ENCODE data around the gene PRND. TPM values are rescaled to one million over a fixed set of nuclear protein-coding genes. Genes with fewer than 3 reads are reported as not detected.

PRND gene
- total and polyA plus RNA-seq, 2 of the 13 experiments (the other 11 are each of a cell fraction or from before 2014, with no cell fraction given) = not detected

DNA sequence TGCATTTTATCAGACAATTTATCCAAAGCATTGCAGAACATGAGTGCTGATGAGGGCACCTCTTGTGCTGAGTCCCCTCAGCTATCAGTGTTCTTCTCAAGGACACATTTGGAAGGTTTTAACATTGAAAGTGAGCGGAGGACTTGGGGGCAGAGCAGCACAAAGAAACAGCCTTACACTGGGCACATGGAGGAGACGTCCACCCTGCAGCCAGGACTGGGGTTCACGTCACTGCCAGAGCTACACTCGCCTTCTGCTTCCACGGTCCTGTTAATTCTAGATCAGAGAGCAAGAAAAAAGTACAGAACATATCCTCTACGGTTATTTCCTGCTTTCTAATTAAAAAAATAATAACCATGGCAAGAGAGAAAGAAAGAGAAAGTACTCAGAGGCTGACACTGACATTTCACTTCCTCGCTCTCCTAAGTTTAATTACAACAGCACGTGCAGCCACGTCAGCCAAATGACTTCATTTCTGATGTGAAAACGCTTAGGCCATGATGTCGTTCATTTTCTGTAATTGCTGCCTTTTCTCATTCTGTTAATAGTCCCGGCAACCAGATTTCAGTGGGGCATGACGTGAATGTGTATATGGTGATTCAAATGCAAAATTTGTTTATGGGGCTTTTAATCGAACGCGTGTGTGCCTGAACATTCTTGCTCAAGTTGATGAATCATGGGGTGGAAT is 5.1 kb downstream of the PRND start:
- Histone ChIP-seq H4K20me1 (ENCODE audit: insufficient read depth, low read length) (no peaks in the 10 kb centered on the region), H3K79me2 (ENCODE audit: insufficient read depth, low read length) (no peaks in the 10 kb centered on the region), H3K27me3 (ENCODE audit: control insufficient read depth in 1 of 2, insufficient read depth in 2 of 2, low read length in 2 of 2) (peaks cover 8 to 37% of the 10 kb centered on the region in 2 experiments; a peak in 3 of 5 replicates), H3K36me3 (replicated peaks in 1 of 2; ENCODE audit: control insufficient read depth in 1 of 2, insufficient read depth in 2 of 2, low read length in 2 of 2) (no peaks in the 10 kb centered on the region), H3K4me3 (replicated peaks in 1 of 3; ENCODE audit: insufficient read depth in 1 of 3, low read depth in 2 of 3, low read length in 3 of 3) (no peak overlapping the region), H3K27ac (ENCODE audit: extremely low read length, insufficient read depth, low read length) (no peak overlapping the region), H3K4me1 (ENCODE audit: insufficient read depth, low read length) (no peaks in the 10 kb centered on the region), H3K9me3 (ENCODE audit: low read length) (no peaks in the 10 kb centered on the region), H3K9ac (ENCODE audit: insufficient read depth, low read depth, low read length) (no peak overlapping the region), H3K4me2 (ENCODE audit: low read depth, low read length) (no peak overlapping the region), H2AFZ (ENCODE audit: low read length) (no peak overlapping the region)
- WGBS (ENCODE audit: low lambda C conversion rate) = 34% methylated on average over 16 of the region's 16 CpGs
- in situ Hi-C loops (cut with HindIII; ENCODE audit: extremely low pct_ligation_motif_present, low pct_unique_long_range_greater_than_20kb) = no loop called here
- POLR2A ChIA-PET = interaction anchor here (1.0 kb wide), 1 partner anchor 482 kb away, joined by 3 read pairs; no protein-coding TSS in a partner anchor
- no TSS peak for BruUV-seq (replicated peaks)
- intact Hi-C loops (cut with micrococcal nuclease; ENCODE audit: unreplicated experiment) = no loop called here
- FAIRE-seq (no peak), ATAC-seq (no peak), DNase-seq (ENCODE audit: low spot score) (no peak)
- CTCF ChIA-PET (ENCODE audit: low intra/inter-chr PET ratio, low total read pairs) = no interaction called here
- TF ChIP-seq RNF219 (CRISPR knock-in tag; IDR thresholded peaks at IDR 0.05) = no peak
- TF ChIP-seq MATR3 (CRISPR knock-in tag; IDR thresholded peaks at IDR 0.05) = no peak
- TF ChIP-seq SPEN (CRISPR knock-in tag; IDR thresholded peaks at IDR 0.05; ENCODE audit: low read depth) = no peak
- no peak for TF ChIP-seq ZNF580 (CRISPR knock-in tag; IDR thresholded peaks at IDR 0.05; ENCODE audit: borderline replicate concordance, low read depth)
- no peak for TF ChIP-seq SYNCRIP (IDR thresholded peaks at IDR 0.05; ENCODE audit: insufficient read depth, low read depth, low read length)
- no peak for TF ChIP-seq ZNF10 (CRISPR knock-in tag; IDR thresholded peaks at IDR 0.05; ENCODE audit: borderline replicate concordance, low read depth)
- no peak for TF ChIP-seq TOPORS (CRISPR knock-in tag; IDR thresholded peaks at IDR 0.05)
- TF ChIP-seq FIP1L1 (IDR thresholded peaks at IDR 0.05; ENCODE audit: borderline replicate concordance, insufficient read depth, low read depth, low read length) = no peak
- no peak for TF ChIP-seq RBM39 (IDR thresholded peaks at IDR 0.05; ENCODE audit: low read depth, low read length, poor library complexity, severe bottlenecking)
- TF ChIP-seq, protein P1, sequence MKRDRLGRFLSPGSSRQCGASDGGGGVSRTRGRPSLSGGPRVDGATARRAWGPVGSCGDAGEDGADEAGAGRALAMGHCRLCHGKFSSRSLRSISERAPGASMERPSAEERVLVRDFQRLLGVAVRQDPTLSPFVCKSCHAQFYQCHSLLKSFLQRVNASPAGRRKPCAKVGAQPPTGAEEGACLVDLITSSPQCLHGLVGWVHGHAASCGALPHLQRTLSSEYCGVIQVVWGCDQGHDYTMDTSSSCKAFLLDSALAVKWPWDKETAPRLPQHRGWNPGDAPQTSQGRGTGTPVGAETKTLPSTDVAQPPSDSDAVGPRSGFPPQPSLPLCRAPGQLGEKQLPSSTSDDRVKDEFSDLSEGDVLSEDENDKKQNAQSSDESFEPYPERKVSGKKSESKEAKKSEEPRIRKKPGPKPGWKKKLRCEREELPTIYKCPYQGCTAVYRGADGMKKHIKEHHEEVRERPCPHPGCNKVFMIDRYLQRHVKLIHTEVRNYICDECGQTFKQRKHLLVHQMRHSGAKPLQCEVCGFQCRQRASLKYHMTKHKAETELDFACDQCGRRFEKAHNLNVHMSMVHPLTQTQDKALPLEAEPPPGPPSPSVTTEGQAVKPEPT (CRISPR knock-in tag; IDR thresholded peaks at IDR 0.05; ENCODE audit: low read depth) = no peak
- TF ChIP-seq TBL1XR1 (IDR thresholded peaks at IDR 0.05; ENCODE audit: borderline replicate concordance, low read length, partially characterized antibody) = no peak
- TF ChIP-seq DNMT3B (CRISPR knock-in tag; conservative IDR thresholded peaks at IDR 0.05) = no peak
- TF ChIP-seq RBFOX2 (IDR thresholded peaks at IDR 0.05; ENCODE audit: low read depth, low read length) = no peak
- no peak for TF ChIP-seq AHR (CRISPR knock-in tag; IDR thresholded peaks at IDR 0.05)
- no peak for TF ChIP-seq IKZF5 (CRISPR knock-in tag; IDR thresholded peaks at IDR 0.05)
- TF ChIP-seq PBX2 (CRISPR knock-in tag; IDR thresholded peaks at IDR 0.05) = no peak
- TF ChIP-seq ISL2 (CRISPR knock-in tag; IDR thresholded peaks at IDR 0.05) = no peak

All from HepG2 (cell line).